ENCODE measurements around the gene KCP.

DNA sequence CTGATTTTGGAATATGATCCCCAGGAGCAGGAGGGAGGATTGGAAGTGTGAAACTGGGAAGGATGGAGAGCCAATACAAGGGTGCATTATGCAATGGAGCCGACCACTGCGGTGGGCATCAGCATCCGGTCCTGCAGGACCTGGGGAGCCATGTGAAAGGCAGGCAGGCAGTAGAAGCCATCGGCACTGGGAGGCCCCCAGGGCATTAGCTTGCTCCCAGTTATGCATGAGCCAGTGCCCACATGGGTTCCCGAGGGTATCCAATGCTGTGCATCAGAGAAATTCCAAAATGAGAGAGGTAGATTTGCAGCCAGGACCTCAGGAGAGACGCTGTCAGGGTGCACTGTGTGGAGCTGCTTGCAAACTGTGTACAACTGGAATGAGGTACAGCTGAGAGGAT lies 8.7 kb upstream of the KCP start:
- TF ChIP-seq POLR2AphosphoS5 (IDR thresholded peaks at IDR 0.05; ENCODE audit: borderline replicate concordance, low read depth, low read length) (no peak), FOXP2 (optimal IDR thresholded peaks at IDR 0.05; ENCODE audit: control extremely low read depth, extremely low read length, insufficient read depth) (no peak), EZH2 (IDR thresholded peaks at IDR 0.05) (no peak)
